ENCODE measurements around the gene WDFY2. TPM values are rescaled to one million over a fixed set of nuclear protein-coding genes. Genes with fewer than 3 reads are reported as not detected.

Gene WDFY2
- total RNA-seq, 4 donors from 2014 or later, result 7.7 to 23.3 (median 18.2) TPM

GRCh38 chr13:51715613-51716012 is 131.4 kb downstream of the WDFY2 start:
- TF ChIP-seq CTCF (IDR thresholded peaks at IDR 0.05) (no peak), POLR2A (IDR thresholded peaks at IDR 0.05) (no peak)
- peaks cover 0 to 21% (median 4%) of the 10 kb centered on the region in 3 donors for H3K4me1 ChIP-seq
- H3K4me3 ChIP-seq, result no peak overlapping the region
- H3K27ac ChIP-seq, result peak overlapping the region in 3 of 4 donors; percentile 82 to 89 (median 88)
- H3K27me3 ChIP-seq, result no peaks in the 10 kb centered on the region
- peaks cover 0 to 18% (median 0%) of the 10 kb centered on the region in 3 donors for H3K36me3 ChIP-seq
- no peak for DNase-seq
- WGBS, 2 donors, result 75 to 84% methylated on average over 3 of the region's 3 CpGs
- intact Hi-C loops (cut with DNase I), result no loop called here
- H3K9me3 ChIP-seq, result no peaks in the 10 kb centered on the region

DNA sequence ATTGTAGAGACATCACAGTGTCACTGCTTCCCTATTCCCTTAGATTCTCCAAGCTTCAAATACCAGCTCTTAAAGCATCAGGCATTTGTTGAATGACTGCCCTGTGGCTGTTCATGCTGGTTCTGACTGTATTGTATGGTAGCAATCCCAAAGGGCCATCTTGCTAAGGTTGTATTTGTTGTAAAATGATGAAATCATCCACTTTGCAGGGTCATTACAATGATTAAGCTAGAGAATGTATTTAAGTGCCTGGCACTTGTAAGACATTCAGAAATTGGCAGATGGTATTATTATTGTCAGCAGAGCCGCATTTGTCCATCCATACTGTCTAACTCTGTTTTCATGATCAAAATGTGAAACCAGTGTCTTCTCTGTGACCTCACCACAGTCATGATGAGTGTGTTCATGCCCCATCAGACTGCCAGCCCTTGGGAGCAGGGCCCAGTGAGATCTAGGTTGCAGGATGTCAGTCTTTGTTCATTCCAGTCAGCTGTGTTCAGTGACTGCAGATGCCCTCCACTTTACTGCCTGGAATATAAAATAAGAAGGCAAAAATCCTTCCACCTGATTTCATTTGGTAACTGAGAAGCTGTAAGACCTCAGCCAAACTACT is 133.6 kb downstream of the WDFY2 start:
- Histone ChIP-seq H3K4me1 (peaks cover 0 to 30% (median 4%) of the 10 kb centered on the region in 3 donors), H3K27ac (no peak overlapping the region), H3K9me3 (no peaks in the 10 kb centered on the region), H3K36me3 (peaks cover 0 to 21% (median 0%) of the 10 kb centered on the region in 3 donors), H3K27me3 (no peaks in the 10 kb centered on the region), H3K4me3 (no peak overlapping the region)
- intact Hi-C loops (cut with DNase I), result no loop called here
- TF ChIP-seq CTCF (IDR thresholded peaks at IDR 0.05) (no peak), POLR2A (IDR thresholded peaks at IDR 0.05) (no peak)
- WGBS, 2 donors, result 90 to 100% methylated on average over 1 of the region's 1 CpG
- no peak for DNase-seq

GRCh38 chr13:51719394-51719793 is 135.1 kb downstream of the WDFY2 start:
- Histone ChIP-seq H3K27me3 (no peaks in the 10 kb centered on the region), H3K4me1 (peaks cover 0 to 25% (median under 1%) of the 10 kb centered on the region in 3 donors), H3K36me3 (peaks cover 0 to 21% (median 0%) of the 10 kb centered on the region in 3 donors), H3K27ac (no peak overlapping the region), H3K4me3 (no peak overlapping the region), H3K9me3 (no peaks in the 10 kb centered on the region)
- WGBS, 2 donors, result 94 to 100% methylated on average over 1 of the region's 1 CpG
- no peak for DNase-seq
- no peak for TF ChIP-seq POLR2A (IDR thresholded peaks at IDR 0.05)
- TF ChIP-seq CTCF (IDR thresholded peaks at IDR 0.05), result no peak
- intact Hi-C loops (cut with DNase I), result no loop called here

GRCh38 chr13:51721496-51721895 is 137.2 kb downstream of the WDFY2 start:
- DNase-seq, result no peak
- Histone ChIP-seq H3K36me3 (peaks cover 0 to 32% (median 0%) of the 10 kb centered on the region in 3 donors), H3K9me3 (no peaks in the 10 kb centered on the region), H3K27ac (peak overlapping the region in 2 of 4 donors; percentile 24 to 30), H3K27me3 (no peaks in the 10 kb centered on the region), H3K4me1 (peaks cover 0 to 17% (median 0%) of the 10 kb centered on the region in 3 donors), H3K4me3 (no peak overlapping the region)
- intact Hi-C loops (cut with DNase I), result no loop called here
- TF ChIP-seq POLR2A (IDR thresholded peaks at IDR 0.05), result no peak
- no peak for TF ChIP-seq CTCF (IDR thresholded peaks at IDR 0.05)
- WGBS, 2 donors, result 48 to 56% methylated on average over 3 of the region's 3 CpGs

DNA sequence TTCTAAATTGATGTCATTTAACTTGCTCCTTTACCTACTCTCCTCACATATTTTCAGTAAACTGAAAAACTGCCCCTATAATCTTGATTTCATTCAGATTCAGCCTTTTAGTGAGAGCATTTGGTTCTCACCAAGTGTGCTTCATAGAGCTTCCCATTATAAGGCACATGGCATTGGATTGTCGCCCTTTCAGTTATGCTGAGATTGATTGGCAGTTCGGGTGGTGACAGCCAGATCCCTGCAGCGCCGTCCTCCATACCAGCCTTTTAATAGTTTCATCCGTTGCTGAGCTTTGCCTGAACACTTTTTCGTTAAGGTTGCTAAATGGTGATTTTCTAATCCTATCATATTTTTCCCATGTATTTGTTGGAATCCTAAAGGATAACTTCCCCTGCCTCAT is 139.3 kb downstream of the WDFY2 start:
- Histone ChIP-seq H3K4me3 (no peak overlapping the region), H3K27ac (no peak overlapping the region), H3K9me3 (no peaks in the 10 kb centered on the region), H3K4me1 (peaks cover 0 to 28% (median 0%) of the 10 kb centered on the region in 3 donors), H3K36me3 (peaks cover 0 to 43% (median 0%) of the 10 kb centered on the region in 3 donors), H3K27me3 (no peaks in the 10 kb centered on the region)
- DNase-seq, result no peak
- 89 to 95% methylated on average over 6 of the region's 6 CpGs for WGBS, 2 donors
- intact Hi-C loops (cut with DNase I), result no loop called here
- TF ChIP-seq POLR2A (IDR thresholded peaks at IDR 0.05) (no peak), CTCF (IDR thresholded peaks at IDR 0.05) (no peak)
